NCI-H774 (cell line): Measurements from ENCODE around the gene ZNF90.
"Not testable (repeated sequence)": the region's sequence is repeated elsewhere in the genome, so short reads cannot be mapped to it uniquely, and the experiment has no call there.

ENCODE experiments used
- DNase-seq: peaks from one replicate; lab custom pipeline; 2025; lab: John Stamatoyannopoulos, UW

ZNF90 gene

DNA sequence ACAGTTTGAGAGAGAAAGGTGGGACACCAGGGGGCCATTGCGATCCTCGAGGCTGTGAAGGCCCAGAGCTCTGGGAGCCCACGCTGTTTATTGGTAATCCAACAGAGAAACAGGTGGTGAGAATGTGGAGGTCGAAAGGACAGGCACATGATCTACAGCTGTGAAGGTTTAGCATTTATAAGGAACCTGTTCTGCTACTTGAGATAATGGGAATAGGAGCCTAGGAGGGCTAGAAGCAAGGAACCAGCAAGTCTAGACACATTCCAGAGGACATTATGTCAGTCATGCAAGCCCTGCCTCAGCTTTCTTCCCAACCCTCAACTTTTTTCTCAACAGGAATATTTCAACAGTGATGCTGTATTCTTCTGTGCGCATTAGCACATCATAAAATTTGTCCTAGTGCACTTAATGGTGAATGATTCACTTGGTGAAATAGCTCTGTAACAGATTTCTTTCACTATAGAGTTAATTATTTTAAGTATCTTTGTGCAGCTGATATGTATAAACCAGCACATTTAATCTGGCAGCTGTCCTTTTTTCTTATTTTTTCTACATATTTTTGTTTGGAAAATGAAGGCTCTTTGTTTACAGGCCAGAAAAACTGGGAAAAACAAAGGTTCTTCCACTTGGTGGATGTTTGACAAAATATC is 25.4 kb downstream of the ZNF90 start:
- no peak for DNase-seq

DNA sequence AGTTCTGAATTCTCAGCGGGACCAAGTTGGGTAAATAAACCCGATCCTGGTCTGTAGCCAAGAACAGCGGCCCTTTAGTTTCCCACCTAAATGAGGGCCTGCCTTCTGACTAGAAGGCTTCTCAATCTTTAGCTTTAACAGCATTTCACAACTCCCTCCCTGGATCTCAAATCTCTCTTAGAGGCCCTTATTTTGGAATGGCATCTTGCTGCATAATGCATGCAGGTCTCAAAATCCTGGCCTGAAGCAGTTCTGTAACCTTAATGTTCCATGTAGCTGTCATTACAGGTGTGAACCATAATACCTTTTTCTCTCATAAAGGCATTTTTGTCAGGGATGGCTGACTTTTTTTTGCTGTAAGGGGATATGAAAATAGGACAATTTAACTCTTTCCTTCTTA is 29.5 kb downstream of the ZNF90 start:
- no peak for DNase-seq

DNA sequence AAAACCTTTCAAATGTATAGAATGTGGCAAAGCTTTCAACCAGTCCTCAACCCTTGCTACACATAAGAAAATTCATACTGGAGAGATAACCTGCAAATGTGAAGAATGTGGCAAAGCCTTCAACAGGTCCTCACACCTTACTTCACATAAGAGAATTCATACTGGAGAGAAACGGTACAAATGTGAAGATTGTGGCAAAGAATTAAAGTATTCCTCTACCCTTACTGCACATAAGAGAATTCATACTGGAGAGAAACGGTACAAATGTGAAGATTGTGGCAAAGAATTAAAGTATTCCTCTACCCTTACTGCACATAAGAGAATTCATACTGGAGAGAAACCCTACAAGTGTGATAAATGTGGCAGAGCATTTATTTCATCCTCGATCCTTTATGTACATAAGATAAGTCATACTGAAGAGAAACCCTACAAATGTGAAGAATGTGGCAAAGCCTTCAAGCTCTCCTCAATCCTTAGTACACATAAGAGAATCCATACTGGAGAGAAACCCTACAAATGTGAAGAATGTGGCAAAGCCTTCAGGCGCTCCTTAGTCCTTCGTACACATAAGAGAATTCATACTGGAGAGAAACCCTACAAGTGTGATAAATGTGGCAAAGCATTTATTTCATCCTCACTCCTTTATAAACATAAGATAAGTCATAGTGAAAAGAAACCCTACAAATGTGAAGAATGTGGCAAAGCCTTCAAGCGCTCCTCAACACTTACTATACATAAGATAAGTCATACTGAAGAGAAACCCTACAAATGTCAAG is 40.5 kb downstream of the ZNF90 start:
- DNase-seq, result not testable (repeated sequence)

DNA sequence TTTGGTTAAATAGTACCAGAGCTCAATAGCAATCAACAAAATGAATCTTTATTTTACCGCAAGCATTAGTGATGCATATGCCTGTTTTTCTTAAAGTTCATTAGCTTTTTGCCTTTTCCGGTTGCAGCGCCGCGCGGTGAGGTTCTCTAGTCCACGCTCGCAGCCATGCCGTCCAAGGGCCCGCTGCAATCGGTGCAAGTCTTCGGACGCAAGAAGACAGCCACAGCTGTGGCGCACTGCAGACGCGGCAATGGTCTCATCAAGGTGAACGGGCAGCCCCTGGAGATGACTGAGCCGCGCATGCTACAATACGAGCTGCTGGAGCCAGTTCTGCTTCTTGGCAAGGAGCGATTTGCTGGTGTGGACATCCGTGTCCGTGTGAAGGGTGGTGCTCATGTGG is 47.1 kb downstream of the ZNF90 start:
- DNase-seq, result no peak

DNA sequence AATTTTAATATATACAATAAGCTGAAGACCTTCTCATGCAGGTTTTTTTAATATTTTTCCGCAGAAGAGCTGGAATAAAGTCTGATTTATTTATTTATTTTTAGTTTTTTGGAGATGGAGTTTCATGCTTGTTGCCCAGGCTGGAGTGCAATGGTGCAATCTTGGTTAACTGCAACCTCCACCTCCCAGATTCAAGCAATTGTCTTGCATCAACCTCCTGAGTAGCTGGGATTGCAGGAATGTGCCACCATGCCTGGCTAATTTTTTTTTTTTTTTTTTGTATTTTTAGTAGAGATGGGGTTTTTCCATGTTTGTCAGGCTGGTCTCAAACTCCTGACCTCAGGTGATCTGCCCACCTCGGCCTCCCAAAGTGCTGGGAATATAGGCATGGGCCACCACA is 55.1 kb downstream of the ZNF90 start:
- not testable (repeated sequence) for DNase-seq

DNA sequence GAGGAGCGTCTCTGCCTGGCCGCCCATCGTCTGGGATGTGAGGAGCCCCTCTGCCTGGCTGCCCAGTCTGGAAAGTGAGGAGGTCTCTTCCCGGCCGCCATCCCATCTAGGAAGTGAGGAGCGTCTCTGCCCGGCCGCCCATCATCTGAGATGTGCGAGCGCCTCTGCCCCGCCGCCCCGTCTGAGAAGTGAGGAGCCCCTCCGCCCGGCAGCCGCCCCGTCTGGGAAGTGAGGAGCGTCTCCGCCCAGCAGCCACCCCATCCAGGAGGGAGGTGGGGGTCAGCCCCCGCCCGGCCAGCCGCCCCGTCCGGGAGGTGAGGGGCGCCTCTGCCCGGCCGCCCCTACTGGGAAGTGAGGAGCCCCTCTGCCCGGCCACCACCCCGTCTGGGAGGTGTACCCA is 59.9 kb downstream of the ZNF90 start:
- DNase-seq, result not testable (repeated sequence)

DNA sequence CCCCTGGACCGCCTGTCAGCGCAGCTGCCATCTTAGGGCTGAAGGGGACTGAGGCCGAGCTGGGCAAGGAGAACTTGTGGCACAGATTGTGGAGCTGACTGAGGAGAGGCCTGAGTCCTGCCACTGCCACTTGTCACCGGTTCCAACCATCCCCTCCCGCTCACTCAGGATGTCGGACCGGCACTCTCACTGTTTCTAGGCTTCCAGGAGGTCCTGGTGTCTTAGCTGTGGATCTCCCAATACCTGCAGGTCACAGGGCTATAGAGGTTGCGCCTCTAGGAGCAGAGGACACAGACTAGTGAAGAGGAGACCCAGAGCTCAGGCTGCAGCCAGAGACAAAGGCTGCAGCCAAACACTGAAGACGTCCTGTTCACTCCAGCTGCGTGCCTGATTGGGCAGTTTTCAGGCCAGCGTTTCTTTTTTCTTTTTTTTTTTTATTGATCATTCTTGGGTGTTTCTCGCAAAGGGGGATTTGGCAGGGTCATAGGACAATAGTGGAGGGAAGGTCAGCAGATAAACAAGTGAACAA is 73.9 kb downstream of the ZNF90 start:
- DNase-seq, result no peak

DNA sequence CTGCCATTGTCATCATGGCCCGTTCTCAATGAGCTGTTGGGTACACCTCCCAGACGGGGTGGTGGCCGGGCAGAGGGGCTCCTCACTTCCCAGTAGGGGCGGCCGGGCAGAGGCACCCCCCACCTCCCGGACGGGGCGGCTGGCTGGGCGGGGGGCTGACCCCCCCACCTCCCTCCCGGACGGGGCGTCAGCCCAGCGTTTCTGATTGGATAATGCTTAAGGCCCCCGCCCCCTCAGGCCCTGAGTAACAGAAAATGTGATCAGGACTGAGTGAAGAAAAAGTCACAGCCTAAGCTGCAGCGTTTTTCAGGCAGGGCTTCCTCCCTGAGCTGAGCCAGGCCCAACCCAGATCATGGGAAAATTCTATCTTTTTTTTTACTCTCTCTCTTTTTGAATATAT is 74.7 kb downstream of the ZNF90 start:
- DNase-seq, result not testable (repeated sequence)

DNA sequence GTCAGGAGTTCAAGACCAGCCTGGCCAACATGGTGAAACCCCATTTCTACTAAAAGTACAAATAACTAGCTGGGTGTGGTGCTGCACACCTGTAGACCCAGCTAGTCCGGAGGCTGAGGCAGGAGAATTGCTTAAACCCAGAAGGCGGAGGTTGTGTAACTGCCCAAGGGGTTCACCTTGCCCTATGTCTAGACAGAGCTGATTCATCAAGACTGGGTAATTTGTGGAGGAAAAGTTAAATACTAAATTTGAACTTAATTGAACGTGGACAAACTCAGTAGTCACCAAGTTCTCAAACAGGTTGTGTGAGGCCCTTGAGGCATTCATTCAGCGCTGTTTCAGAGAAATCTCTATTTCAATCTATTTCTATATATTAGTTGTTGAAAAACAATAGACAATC is 75.5 kb downstream of the ZNF90 start:
- DNase-seq, result no peak

DNA sequence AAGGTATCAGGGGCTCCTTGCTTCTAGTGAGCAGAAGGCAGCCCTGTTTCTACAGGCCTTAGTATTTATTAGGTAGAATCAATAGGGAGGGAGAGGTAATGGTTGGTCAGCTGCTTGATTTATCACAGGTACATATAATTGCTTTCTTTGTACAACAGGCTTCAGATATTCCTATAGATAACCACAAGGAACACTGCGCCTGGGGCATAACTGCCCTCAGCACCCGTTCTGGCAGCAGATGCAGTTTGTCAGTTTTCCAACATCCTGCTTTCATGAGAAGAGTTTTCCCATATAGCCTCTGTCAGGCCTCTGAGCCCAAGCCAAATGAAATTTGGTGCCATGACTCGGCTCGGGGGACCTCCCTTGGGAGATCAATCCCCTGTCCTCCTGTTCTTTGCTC is 76.8 kb downstream of the ZNF90 start:
- DNase-seq, result no peak

DNA sequence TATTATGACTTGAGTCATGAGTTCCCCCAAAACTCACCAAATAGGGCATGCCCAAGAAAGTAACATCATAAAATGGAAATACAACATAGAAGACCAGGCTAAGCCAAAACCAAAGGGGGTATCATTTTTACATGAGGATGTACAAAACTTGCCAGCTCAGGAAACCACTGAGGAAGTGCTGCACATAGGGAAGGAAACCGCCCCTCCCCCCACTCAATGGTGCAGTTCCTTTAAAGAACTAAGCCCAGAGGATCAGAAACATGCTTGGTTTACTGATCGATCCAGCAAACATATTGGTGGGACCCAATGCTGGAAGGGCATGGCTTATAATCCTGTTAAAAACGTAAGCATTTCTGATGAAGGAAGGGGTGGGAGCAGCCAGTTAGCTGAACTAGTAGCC is 85.0 kb downstream of the ZNF90 start:
- no peak for DNase-seq

DNA sequence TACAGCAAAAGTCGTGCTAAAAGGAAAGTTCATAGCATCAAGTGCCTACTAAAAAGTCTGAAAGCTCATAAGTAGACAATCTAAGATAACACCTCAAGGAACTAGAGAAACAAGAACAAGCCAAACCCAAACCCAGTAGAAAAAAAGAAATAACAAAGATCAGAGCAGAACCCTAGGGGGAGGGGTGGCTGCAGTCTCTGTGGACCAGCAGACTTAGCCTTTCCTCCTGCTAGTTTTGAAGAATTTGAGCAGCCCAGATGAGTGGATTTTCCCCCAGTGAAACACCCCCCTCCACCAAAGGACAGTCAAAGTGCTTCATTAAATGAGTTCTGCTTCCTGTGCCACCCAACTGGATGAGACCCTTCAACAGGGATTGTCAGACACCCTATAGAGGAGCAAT is 86.7 kb downstream of the ZNF90 start:
- DNase-seq, result no peak

DNA sequence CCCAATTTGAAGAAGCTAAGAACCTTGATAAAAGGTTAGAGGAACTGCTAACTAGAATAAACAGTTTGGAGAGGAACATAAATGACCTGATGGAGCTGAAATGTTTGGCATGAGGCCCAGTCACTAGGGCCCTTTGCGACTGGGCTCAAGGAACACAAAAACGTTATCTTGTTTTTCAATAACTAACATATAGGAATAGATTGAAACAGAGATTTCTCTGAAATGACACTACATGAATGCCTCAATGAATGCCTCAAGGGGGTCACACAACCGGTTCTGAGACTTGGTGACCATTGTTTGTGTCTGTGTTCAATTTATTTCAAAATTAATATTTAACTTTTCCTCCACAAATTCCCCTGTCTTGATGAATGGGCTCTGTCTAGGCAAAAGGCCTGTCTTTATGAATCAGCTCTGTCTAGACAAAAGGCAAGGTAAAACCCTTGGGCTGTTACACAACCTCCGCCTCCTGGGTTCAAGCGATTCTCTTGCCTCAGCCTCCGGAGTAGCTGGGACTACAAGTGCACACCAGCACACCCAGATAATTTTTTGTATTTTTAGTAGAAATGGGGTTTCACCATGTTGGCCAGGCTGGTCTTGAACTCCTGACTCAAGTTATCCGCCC is 88.3 kb downstream of the ZNF90 start:
- no peak for DNase-seq

DNA sequence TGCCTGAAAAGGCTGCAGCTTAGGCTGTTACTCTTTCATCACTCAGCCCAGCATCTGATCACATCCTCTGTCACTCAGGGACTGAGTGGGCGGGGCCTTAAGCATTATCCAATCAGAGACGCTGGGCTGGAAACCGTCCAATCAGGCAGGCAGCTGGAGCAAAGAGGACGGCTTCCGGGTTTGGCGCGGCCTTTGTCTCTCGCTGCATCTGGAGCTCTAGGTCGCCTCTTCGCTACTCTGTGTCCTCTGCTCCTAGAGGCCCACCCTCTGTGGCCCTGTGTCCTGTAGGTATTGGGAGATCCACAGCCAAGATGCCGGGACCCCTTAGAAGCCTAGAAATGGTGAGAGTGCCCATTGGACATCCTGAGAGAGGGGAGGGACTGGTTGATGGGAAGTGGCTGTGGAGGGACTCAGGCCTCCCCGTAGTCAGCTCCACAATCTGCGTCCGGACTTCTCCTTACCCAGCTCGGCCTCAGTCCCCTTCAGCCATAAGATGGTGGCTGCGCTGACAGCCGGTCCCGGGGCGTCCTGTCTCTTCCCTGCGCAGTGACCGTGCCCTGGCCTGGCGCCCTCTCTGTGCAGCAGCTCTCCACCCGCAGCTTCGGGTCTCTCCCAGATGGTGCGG is 89.3 kb downstream of the ZNF90 start, which contains the start of gene ZNF486:
TSS of gene ZNF486 (plus strand) at position 195 of the 625 bp plus-strand sequence. CDS start at position 312, 117 bp downstream.
- DNase-seq, result peak; percentile 69

DNA sequence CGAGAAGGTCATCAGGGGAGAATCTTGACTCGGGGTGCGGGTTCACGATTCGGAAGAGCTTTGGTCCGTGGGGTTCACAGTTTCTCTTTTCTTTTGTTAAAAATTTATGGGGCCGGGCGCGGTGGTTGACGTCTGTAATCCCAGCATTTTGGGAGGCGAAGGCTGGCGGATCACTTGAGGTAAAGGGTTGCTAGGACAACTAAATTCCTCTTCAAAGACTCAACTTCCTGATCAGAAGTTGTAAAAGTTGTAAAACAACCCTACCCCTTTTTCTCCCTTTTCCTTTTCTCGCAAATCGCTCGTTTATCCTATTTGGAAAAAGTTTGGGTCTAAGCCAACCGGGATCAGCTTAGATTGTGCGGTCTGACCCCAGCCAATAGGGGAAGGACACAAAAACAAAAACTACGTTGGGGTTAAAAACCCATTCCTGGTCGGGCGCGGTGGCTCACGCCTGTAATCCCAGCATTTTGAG is 89.9 kb downstream of the ZNF90 start:
- no peak for DNase-seq
